Measurements from ENCODE around the gene XRCC4. TPM values are rescaled to one million over a fixed set of nuclear protein-coding genes. Genes with fewer than 3 reads are reported as not detected.

Gene XRCC4
- total RNA-seq, 1 donor from 2014 or later = not detected

DNA sequence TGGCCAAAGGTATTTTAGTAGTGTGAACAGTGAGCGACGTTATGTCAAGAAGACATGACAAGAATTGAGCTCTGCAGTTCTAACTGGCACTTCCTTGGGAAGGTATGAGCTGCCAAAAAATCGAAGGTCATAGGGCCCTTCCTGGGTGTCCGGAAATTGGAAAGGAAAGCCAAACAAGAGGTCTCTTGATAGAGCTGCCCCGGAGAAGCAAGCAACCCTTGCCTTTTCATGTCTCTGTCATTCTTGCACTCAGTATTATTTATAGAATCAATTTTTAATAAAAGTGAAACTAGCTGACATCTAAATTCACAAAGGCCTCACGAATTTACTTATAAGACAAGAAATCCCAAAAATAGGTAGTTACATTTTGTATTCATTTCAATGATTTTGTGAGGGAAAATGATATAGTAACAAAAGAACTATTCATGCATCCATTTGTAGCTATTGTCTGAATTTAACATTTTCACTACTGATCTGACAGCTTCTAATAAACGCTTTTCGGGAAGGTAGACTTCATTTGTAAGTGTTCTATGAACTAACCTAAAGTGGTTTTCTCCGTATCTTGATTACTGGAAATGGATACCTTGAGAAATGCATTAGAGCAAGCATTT, 280.4 kb downstream of the XRCC4 start:
- Histone ChIP-seq H3K36me3 (no peaks in the 10 kb centered on the region), H3K4me3 (no peak overlapping the region), H3K4me1 (no peaks in the 10 kb centered on the region), H3K27ac (no peak overlapping the region), H3K27me3 (no peaks in the 10 kb centered on the region), H3K9me3 (no peaks in the 10 kb centered on the region)
- TF ChIP-seq, protein P1, sequence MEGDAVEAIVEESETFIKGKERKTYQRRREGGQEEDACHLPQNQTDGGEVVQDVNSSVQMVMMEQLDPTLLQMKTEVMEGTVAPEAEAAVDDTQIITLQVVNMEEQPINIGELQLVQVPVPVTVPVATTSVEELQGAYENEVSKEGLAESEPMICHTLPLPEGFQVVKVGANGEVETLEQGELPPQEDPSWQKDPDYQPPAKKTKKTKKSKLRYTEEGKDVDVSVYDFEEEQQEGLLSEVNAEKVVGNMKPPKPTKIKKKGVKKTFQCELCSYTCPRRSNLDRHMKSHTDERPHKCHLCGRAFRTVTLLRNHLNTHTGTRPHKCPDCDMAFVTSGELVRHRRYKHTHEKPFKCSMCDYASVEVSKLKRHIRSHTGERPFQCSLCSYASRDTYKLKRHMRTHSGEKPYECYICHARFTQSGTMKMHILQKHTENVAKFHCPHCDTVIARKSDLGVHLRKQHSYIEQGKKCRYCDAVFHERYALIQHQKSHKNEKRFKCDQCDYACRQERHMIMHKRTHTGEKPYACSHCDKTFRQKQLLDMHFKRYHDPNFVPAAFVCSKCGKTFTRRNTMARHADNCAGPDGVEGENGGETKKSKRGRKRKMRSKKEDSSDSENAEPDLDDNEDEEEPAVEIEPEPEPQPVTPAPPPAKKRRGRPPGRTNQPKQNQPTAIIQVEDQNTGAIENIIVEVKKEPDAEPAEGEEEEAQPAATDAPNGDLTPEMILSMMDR (IDR thresholded peaks at IDR 0.05) = no peak
- intact Hi-C loops (cut with DNase I) = no loop called here
- no peak for DNase-seq (ENCODE audit: low spot score in 2 of 2)

DNA sequence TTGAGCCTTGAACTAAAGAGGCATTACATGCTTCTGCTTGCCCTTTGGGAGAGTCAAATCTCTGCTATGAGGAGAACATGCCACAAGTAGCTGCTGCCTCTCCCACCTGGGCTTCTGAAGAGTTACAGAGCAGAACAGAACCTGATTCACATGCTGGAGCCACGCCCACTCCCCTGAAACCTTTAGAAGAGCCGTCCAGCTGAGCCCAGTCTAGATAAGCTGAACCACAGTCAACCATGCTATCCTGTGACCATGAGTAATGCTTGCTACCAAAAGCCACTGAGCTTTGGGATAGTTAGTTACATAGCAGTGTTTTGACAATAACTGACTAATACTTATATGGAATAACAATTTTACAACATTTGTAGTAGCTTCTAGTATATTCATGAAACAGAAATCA, 283.2 kb downstream of the XRCC4 start:
- no peak overlapping the region for H3K4me3 ChIP-seq
- no peaks in the 10 kb centered on the region for H3K27me3 ChIP-seq
- H3K4me1 ChIP-seq = no peaks in the 10 kb centered on the region
- no peaks in the 10 kb centered on the region for H3K36me3 ChIP-seq
- TF ChIP-seq, protein P1 (IDR thresholded peaks at IDR 0.05) = no peak
- H3K9me3 ChIP-seq = no peaks in the 10 kb centered on the region
- intact Hi-C loops (cut with DNase I) = no loop called here
- DNase-seq (ENCODE audit: low spot score in 2 of 2) = no peak
- H3K27ac ChIP-seq = no peak overlapping the region

DNA sequence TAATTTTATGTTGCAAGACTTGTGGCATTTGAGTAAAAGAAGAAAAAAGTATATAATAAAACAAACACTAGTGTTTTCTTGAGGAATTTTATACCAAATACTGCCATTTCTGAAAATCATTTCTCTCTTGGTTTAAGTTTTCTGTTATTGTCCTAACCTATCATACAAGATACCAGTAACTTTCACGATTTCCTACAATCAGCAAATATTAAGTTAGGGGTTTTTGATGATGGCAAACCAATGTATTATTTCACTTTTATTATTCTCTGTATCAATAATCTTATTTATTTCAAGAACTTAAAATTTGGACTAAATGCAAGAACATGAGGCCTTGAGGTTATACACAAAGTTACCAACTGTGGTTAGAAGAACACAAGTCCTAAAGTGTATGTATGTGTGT, 285.2 kb downstream of the XRCC4 start:
- DNase-seq (ENCODE audit: low spot score in 2 of 2) = no peak
- Histone ChIP-seq H3K4me1 (no peaks in the 10 kb centered on the region), H3K36me3 (no peaks in the 10 kb centered on the region), H3K27me3 (no peaks in the 10 kb centered on the region), H3K4me3 (no peak overlapping the region), H3K27ac (no peak overlapping the region), H3K9me3 (no peaks in the 10 kb centered on the region)
- intact Hi-C loops (cut with DNase I) = no loop called here
- TF ChIP-seq, protein P1 (IDR thresholded peaks at IDR 0.05) = no peak

DNA sequence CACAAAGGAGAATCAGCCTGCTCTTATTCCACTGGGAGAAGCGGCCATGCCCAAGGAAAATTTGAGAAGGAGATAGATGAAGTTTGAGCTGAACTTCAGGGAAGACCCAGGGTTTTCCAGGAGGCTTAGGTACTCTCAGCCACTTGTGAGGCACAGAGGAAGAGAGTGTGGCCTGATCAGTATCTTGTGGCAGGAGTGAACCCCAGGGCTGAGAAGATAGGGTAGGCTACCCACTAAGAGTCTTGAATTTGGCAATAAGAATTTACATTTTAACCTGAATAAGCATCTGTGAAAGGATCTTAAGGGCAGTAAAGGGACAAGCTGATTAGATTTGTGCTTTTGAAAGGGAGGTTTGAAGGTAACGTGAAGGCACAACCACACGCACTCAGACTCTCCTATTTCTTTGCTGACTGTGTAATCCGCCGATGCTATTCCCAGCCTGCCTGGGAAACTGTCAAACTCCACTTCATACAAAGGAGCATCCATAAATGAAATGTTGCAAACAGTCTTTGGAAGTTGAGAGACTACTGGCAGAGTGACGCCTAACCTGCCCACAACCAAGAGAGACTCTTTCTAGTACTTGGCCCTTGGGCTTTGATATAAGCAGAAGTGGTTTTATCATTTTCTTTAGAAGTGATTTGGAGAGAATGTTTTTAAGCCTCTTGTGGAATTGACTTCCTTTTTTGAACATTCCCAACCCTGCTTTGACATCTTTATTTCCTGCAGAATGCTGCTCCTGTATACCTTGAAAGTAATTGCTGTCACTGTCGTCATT, 286.0 kb downstream of the XRCC4 start:
- no peak overlapping the region for H3K27ac ChIP-seq
- no peaks in the 10 kb centered on the region for H3K27me3 ChIP-seq
- H3K4me3 ChIP-seq = no peak overlapping the region
- no peaks in the 10 kb centered on the region for H3K4me1 ChIP-seq
- intact Hi-C loops (cut with DNase I) = no loop called here
- H3K36me3 ChIP-seq = no peaks in the 10 kb centered on the region
- H3K9me3 ChIP-seq = no peaks in the 10 kb centered on the region
- DNase-seq (ENCODE audit: low spot score in 2 of 2) = no peak
- TF ChIP-seq, protein P1 (IDR thresholded peaks at IDR 0.05) = no peak

DNA sequence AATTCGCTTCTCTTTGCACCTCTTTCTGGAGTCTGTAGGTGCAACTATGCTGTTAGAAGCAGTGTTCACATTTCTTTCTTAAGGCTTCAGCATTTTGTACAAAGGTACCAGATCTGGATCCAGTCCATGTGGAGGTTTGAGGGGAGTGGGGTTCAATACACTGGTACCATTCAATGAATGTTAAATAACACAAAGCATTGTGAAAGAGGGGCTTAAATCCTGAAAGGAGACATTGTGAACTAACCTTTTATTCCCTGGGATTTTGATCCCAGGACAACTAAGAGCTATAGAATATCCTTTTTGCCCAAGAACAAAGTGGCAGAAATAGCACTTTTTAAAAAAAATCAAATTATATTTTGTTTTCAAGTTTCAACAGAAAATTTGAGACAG, 286.5 kb downstream of the XRCC4 start:
- Histone ChIP-seq H3K27ac (no peak overlapping the region), H3K4me1 (no peaks in the 10 kb centered on the region)
- no peak for DNase-seq (ENCODE audit: low spot score in 2 of 2)

More for the DNA sequence above, 286.5 kb downstream of the XRCC4 start:
- no peaks in the 10 kb centered on the region for H3K36me3 ChIP-seq
- no peak overlapping the region for H3K4me3 ChIP-seq
- H3K9me3 ChIP-seq = no peaks in the 10 kb centered on the region
- H3K27me3 ChIP-seq = no peaks in the 10 kb centered on the region
- TF ChIP-seq, protein P1 (IDR thresholded peaks at IDR 0.05) = no peak
- intact Hi-C loops (cut with DNase I) = no loop called here
